Measurements from ENCODE around the gene GRIP1.

- no peak for TF ChIP-seq CTCF (IDR thresholded peaks at IDR 0.05)
- no peak for TF ChIP-seq POLR2A (IDR thresholded peaks at IDR 0.05)
These were observed 341.4 kb downstream of the GRIP1 start for GRCh38 chr12:66337381-66338010.

Data from vagina (tissue), 2 donors.